ENCODE data around the gene BTRC.

The BTRC gene

DNA sequence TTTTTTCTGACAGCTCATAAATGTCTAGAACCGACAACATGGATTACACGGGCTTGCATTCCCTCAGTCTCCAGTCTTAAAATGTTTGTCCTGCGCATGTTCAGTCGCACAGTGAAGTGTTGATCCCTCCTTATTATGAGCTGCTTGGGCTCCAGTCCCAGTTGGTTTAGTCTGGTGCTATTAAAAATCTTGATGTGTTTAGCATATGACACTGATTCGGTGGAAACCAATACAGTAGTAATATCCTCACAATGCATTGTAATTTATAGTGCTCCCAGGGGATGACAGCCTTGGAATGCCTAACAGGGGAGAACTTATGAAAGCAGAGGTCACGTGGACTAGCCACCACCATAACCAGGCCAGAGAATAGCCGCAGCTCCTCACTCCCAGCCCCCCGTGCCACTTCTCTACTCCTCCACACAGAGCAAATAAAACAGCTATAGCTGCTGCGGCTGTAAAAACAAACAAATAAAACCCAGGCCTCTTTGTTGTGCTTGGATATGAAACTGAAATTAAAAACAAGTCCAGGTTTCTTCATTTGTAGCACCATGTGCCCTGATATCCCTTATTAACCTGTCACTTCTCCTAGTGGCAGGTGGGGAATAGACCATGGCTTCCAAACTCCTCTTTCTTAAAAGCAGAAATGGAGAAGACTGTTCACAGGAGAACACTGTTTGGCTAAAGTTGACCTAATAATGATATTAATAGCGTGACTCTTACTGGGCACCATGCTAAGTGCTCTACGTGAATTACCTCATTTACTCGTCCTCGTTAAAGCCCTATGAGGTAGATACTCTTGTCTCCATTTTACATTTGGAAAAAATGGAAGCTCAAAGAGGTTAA, 241.8 kb downstream of the BTRC start:
- no peaks in the 10 kb centered on the region for H3K9me3 ChIP-seq (ENCODE audit: control insufficient read depth in 2 of 2, low read length in 2 of 2)
- H3K4me1 ChIP-seq (ENCODE audit: control insufficient read depth in 2 of 2, insufficient read depth in 2 of 2, low read length in 2 of 2): no peaks in the 10 kb centered on the region
- H3K9ac ChIP-seq (ENCODE audit: low read depth in 1 of 2, low read length in 2 of 2): no peak overlapping the region

GRCh38 chr10:101597091-101597900, 243.3 kb downstream of the BTRC start:
- Histone ChIP-seq H3K9ac (ENCODE audit: low read depth in 1 of 2, low read length in 2 of 2) (no peak overlapping the region), H3K27me3 (ENCODE audit: control insufficient read depth in 2 of 2, insufficient read depth in 2 of 2, low read length in 2 of 2) (no peaks in the 10 kb centered on the region), H3K4me3 (ENCODE audit: low read length in 2 of 2) (no peak overlapping the region), H3K36me3 (ENCODE audit: control insufficient read depth in 2 of 2, insufficient read depth in 2 of 2, low read length in 2 of 2) (peaks cover 0 to 2% of the 10 kb centered on the region in 2 donors), H3K9me3 (ENCODE audit: control insufficient read depth in 2 of 2, low read length in 2 of 2) (no peaks in the 10 kb centered on the region), H3K4me1 (ENCODE audit: control insufficient read depth in 2 of 2, insufficient read depth in 2 of 2, low read length in 2 of 2) (no peaks in the 10 kb centered on the region), H3K27ac (ENCODE audit: low read depth in 2 of 2, low read length in 2 of 2) (no peak overlapping the region)

More for the DNA sequence above, 241.8 kb downstream of the BTRC start:
- H3K27ac ChIP-seq (ENCODE audit: low read depth in 2 of 2, low read length in 2 of 2): no peak overlapping the region
- no peak overlapping the region for H3K4me3 ChIP-seq (ENCODE audit: low read length in 2 of 2)
- peaks cover 0 to 2% of the 10 kb centered on the region in 2 donors for H3K36me3 ChIP-seq (ENCODE audit: control insufficient read depth in 2 of 2, insufficient read depth in 2 of 2, low read length in 2 of 2)
- H3K27me3 ChIP-seq (ENCODE audit: control insufficient read depth in 2 of 2, insufficient read depth in 2 of 2, low read length in 2 of 2): no peaks in the 10 kb centered on the region

GRCh38 chr10:101601541-101601940, 247.6 kb downstream of the BTRC start:
- Histone ChIP-seq H3K27me3 (ENCODE audit: control insufficient read depth in 2 of 2, insufficient read depth in 2 of 2, low read length in 2 of 2) (no peaks in the 10 kb centered on the region), H3K36me3 (ENCODE audit: control insufficient read depth in 2 of 2, insufficient read depth in 2 of 2, low read length in 2 of 2) (peaks cover 2 to 10% of the 10 kb centered on the region in 2 donors), H3K4me3 (ENCODE audit: low read length in 2 of 2) (no peak overlapping the region), H3K9ac (ENCODE audit: low read depth in 1 of 2, low read length in 2 of 2) (no peak overlapping the region), H3K9me3 (ENCODE audit: control insufficient read depth in 2 of 2, low read length in 2 of 2) (no peaks in the 10 kb centered on the region), H3K27ac (ENCODE audit: low read depth in 2 of 2, low read length in 2 of 2) (no peak overlapping the region), H3K4me1 (ENCODE audit: control insufficient read depth in 2 of 2, insufficient read depth in 2 of 2, low read length in 2 of 2) (no peaks in the 10 kb centered on the region)

DNA sequence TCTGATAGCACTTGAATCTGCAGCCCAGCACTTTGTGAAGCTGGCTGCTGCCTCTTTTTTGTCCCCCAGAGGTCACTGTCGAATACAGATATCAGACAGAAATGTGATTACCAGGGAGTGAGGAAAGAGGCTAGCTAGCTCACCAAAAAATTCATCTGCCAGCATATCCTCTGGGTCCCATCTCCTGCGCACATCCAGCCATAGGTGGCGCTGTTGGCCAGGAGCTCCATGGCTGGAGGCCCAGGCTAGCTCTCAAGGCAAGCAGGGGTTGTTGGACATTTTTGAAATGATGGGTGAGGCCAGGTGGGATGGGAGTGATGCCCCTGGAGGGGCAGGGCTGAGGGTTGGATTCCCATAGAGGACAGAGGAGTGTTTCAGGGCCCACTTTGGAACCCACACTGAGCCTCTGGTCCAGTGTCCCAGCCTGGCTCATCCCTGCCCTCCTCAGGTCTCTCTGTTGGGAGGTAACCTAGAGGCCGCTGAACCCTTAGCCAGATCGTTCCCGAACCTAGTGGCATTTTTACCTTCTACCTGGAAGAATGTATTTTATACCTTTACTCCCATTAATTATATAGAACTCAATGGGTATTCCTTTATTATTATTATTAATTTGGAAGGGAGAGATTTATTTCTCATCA, 248.9 kb downstream of the BTRC start:
- Histone ChIP-seq H3K4me1 (ENCODE audit: control insufficient read depth in 2 of 2, insufficient read depth in 2 of 2, low read length in 2 of 2) (no peaks in the 10 kb centered on the region), H3K9ac (ENCODE audit: low read depth in 1 of 2, low read length in 2 of 2) (no peak overlapping the region), H3K36me3 (ENCODE audit: control insufficient read depth in 2 of 2, insufficient read depth in 2 of 2, low read length in 2 of 2) (peaks cover 13 to 21% of the 10 kb centered on the region in 2 donors)

More for the DNA sequence above, 248.9 kb downstream of the BTRC start:
- Histone ChIP-seq H3K27me3 (ENCODE audit: control insufficient read depth in 2 of 2, insufficient read depth in 2 of 2, low read length in 2 of 2) (no peaks in the 10 kb centered on the region), H3K27ac (ENCODE audit: low read depth in 2 of 2, low read length in 2 of 2) (no peak overlapping the region), H3K9me3 (ENCODE audit: control insufficient read depth in 2 of 2, low read length in 2 of 2) (no peaks in the 10 kb centered on the region), H3K4me3 (ENCODE audit: low read length in 2 of 2) (no peak overlapping the region)

Data from mucosa of rectum (tissue), 2 donors.